Measurements from ENCODE around the gene GARNL3. TPM values are rescaled to one million over a fixed set of nuclear protein-coding genes. Genes with fewer than 3 reads are reported as not detected.

GARNL3 gene
- total RNA-seq, 1 experiment from 2014 or later, result 6.1 TPM

- TF ChIP-seq CTCF (IDR thresholded peaks at IDR 0.05; ENCODE audit: unreplicated experiment), result no peak
- DNase-seq (ENCODE audit: unreplicated experiment), result peak; percentile 46
- intact Hi-C loops (cut with micrococcal nuclease), result loop anchor here (1.0 to 5.0 kb wide), 2 partner anchors 36 to 86 kb away; partner anchors contain the start of gene SLC2A8
- ChIA-PET CTCF (interaction anchor here (0.7 to 1.5 kb wide), 3 partner anchors 24 to 28 kb away, joined by 3 to 5 read pairs (median 3); no protein-coding TSS in a partner anchor), POLR2A (interaction anchor here (0.7 to 1.3 kb wide), 2 partner anchors 62 to 89 kb away, joined by 3 to 7 read pairs; partner anchors contain the start of gene ZNF79)
- Mint-ChIP-seq H3K4me3 (ENCODE audit: unreplicated experiment) (no peak overlapping the region), H3K36me3 (ENCODE audit: insufficient read depth, unreplicated experiment) (no peaks in the 10 kb centered on the region), H3K27ac (ENCODE audit: low read depth, unreplicated experiment) (peak overlapping the region; percentile 88), H3K9me3 (ENCODE audit: unreplicated experiment) (no peaks in the 10 kb centered on the region), H3K27me3 (ENCODE audit: insufficient read depth, unreplicated experiment) (no peaks in the 10 kb centered on the region), H3K4me1 (ENCODE audit: insufficient read depth, unreplicated experiment) (peaks cover 10% of the 10 kb centered on the region)
- no TSS peak for BruUV-seq (replicated peaks)
Observed at GRCh38 chr9:127361561-127361960, 97.0 kb downstream of the GARNL3 start.

- POLR2A ChIA-PET, result no interaction called here
- BruUV-seq (replicated peaks), result no TSS peak
- Mint-ChIP-seq H3K4me3 (ENCODE audit: unreplicated experiment) (no peak overlapping the region), H3K27me3 (ENCODE audit: insufficient read depth, unreplicated experiment) (no peaks in the 10 kb centered on the region), H3K36me3 (ENCODE audit: insufficient read depth, unreplicated experiment) (no peaks in the 10 kb centered on the region), H3K27ac (ENCODE audit: low read depth, unreplicated experiment) (no peak overlapping the region), H3K9me3 (ENCODE audit: unreplicated experiment) (no peaks in the 10 kb centered on the region), H3K4me1 (ENCODE audit: insufficient read depth, unreplicated experiment) (peaks cover 10% of the 10 kb centered on the region)
- TF ChIP-seq CTCF (IDR thresholded peaks at IDR 0.05; ENCODE audit: unreplicated experiment), result no peak
- CTCF ChIA-PET, result interaction anchor here (0.6 to 1.0 kb wide), 3 partner anchors 176 to 224 kb away, joined by 3 to 4 read pairs (median 3); no protein-coding TSS in a partner anchor
- no peak for DNase-seq (ENCODE audit: unreplicated experiment)
- intact Hi-C loops (cut with micrococcal nuclease), result loop anchor here (5.0 kb wide), 1 partner anchor 84 kb away; no protein-coding TSS in a partner anchor
Observed at GRCh38 chr9:127362829-127363228, 98.3 kb downstream of the GARNL3 start.

- no peak for DNase-seq (ENCODE audit: unreplicated experiment)
- Mint-ChIP-seq H3K4me3 (ENCODE audit: unreplicated experiment) (no peak overlapping the region), H3K27ac (ENCODE audit: low read depth, unreplicated experiment) (no peak overlapping the region), H3K27me3 (ENCODE audit: insufficient read depth, unreplicated experiment) (no peaks in the 10 kb centered on the region), H3K9me3 (ENCODE audit: unreplicated experiment) (no peaks in the 10 kb centered on the region), H3K36me3 (ENCODE audit: insufficient read depth, unreplicated experiment) (no peaks in the 10 kb centered on the region), H3K4me1 (ENCODE audit: insufficient read depth, unreplicated experiment) (peaks cover 10% of the 10 kb centered on the region)
- no TSS peak for BruUV-seq (replicated peaks)
- ChIA-PET CTCF (no interaction called here), POLR2A (no interaction called here)
- no peak for TF ChIP-seq CTCF (IDR thresholded peaks at IDR 0.05; ENCODE audit: unreplicated experiment)
- intact Hi-C loops (cut with micrococcal nuclease), result no loop called here
Observed at GRCh38 chr9:127365461-127365860, 100.9 kb downstream of the GARNL3 start.

GRCh38 chr9:127366594-127366993 is 102.0 kb downstream of the GARNL3 start:
- no peak for TF ChIP-seq CTCF (IDR thresholded peaks at IDR 0.05; ENCODE audit: unreplicated experiment)
- Mint-ChIP-seq H3K4me3 (ENCODE audit: unreplicated experiment) (no peak overlapping the region), H3K27ac (ENCODE audit: low read depth, unreplicated experiment) (no peak overlapping the region), H3K27me3 (ENCODE audit: insufficient read depth, unreplicated experiment) (no peaks in the 10 kb centered on the region), H3K36me3 (ENCODE audit: insufficient read depth, unreplicated experiment) (no peaks in the 10 kb centered on the region), H3K4me1 (ENCODE audit: insufficient read depth, unreplicated experiment) (peaks cover 5% of the 10 kb centered on the region), H3K9me3 (ENCODE audit: unreplicated experiment) (no peaks in the 10 kb centered on the region)
- POLR2A ChIA-PET, result no interaction called here
- CTCF ChIA-PET, result interaction anchor here (0.6 kb wide), 1 partner anchor 30 kb away, joined by 3 read pairs; no protein-coding TSS in a partner anchor
- intact Hi-C loops (cut with micrococcal nuclease), result no loop called here
- DNase-seq (ENCODE audit: unreplicated experiment), result no peak
- no TSS peak for BruUV-seq (replicated peaks)

Measured in MCF 10A (cell line).